ENCODE measurements around the gene ZNF544.

Gene ZNF544

DNA sequence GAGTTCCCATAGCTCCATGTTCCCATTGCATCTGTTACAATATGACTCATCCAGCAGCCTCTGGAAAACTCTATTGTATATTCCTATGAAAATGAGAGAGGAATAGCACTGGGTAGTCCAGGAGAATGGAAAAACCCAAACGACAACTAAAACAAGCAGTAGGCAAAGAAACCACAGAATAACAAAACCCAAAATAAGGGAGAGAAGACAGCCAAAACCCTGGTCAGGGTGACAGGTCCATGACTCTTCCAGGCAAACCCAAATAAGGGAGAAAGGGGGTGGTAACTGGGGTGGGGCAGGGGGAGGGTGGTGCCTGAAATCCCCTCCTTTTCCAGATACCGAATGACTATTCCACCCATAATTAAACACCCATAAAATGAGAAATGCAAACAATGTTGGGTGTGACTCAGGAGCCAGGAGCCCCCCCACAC, 46.1 kb downstream of the ZNF544 start:
- TF ChIP-seq, protein P1, sequence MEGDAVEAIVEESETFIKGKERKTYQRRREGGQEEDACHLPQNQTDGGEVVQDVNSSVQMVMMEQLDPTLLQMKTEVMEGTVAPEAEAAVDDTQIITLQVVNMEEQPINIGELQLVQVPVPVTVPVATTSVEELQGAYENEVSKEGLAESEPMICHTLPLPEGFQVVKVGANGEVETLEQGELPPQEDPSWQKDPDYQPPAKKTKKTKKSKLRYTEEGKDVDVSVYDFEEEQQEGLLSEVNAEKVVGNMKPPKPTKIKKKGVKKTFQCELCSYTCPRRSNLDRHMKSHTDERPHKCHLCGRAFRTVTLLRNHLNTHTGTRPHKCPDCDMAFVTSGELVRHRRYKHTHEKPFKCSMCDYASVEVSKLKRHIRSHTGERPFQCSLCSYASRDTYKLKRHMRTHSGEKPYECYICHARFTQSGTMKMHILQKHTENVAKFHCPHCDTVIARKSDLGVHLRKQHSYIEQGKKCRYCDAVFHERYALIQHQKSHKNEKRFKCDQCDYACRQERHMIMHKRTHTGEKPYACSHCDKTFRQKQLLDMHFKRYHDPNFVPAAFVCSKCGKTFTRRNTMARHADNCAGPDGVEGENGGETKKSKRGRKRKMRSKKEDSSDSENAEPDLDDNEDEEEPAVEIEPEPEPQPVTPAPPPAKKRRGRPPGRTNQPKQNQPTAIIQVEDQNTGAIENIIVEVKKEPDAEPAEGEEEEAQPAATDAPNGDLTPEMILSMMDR (conservative IDR thresholded peaks at IDR 0.05; ENCODE audit: low read depth, low read length): no peak
- DNase-seq (ENCODE audit: low read depth): no peak
- no peak overlapping the region for H3K4me3 ChIP-seq (ENCODE audit: low read length)

DNA sequence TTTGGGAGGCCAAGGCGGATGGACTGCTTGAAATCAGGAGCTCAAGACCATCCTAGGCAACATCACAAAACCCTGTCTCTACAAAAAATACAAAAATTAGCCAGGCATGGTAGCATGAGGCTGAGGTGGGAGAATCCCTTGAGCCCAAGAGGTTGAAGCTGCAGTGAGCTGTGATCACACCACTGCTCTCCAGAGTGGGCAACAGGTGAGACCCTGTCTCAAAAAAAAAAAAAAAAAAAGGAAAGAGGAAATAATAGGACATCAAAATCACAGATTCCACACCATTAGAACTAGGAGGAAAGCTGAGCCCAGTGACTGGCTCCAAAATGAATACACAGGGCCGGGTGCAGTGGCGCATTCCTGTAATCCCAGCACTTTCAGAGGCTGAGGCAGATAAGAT, 46.9 kb downstream of the ZNF544 start:
- no peak for DNase-seq (ENCODE audit: low read depth)
- TF ChIP-seq, protein P1 (conservative IDR thresholded peaks at IDR 0.05; ENCODE audit: low read depth, low read length): no peak
- H3K4me3 ChIP-seq (ENCODE audit: low read length): no peak overlapping the region

- H3K4me3 ChIP-seq (ENCODE audit: low read length): no peak overlapping the region
- no peak for DNase-seq (ENCODE audit: low read depth)
These were observed 48.5 kb downstream of the ZNF544 start for GRCh38 chr19:58277197-58277596.

GRCh38 chr19:58277748-58278540, 49.2 kb downstream of the ZNF544 start:
- DNase-seq (ENCODE audit: low read depth): no peak
- peak overlapping the region; percentile 91 for H3K4me3 ChIP-seq (ENCODE audit: low read length)
- TF ChIP-seq, protein P1 (conservative IDR thresholded peaks at IDR 0.05; ENCODE audit: low read depth, low read length): no peak

More at GRCh38 chr19:58277197-58277596, 48.5 kb downstream of the ZNF544 start:
- TF ChIP-seq, protein P1 (conservative IDR thresholded peaks at IDR 0.05; ENCODE audit: low read depth, low read length): no peak

GRCh38 chr19:58278541-58279041, 49.9 kb downstream of the ZNF544 start, which contains the start of gene ZNF8:
Gene ZNF8, plus strand, starts transcription at chr19:58278955. Its CDS starts 127 bp downstream, at chr19:58279082.
- DNase-seq (ENCODE audit: low read depth): peak; percentile 95
- H3K4me3 ChIP-seq (ENCODE audit: low read length): peak within 1 kb of the TSS; percentile 91
- TF ChIP-seq, protein P1 (conservative IDR thresholded peaks at IDR 0.05; ENCODE audit: low read depth, low read length): no peak

GRCh38 chr19:58279042-58279924, 50.6 kb downstream of the ZNF544 start:
- DNase-seq (ENCODE audit: low read depth): peak; percentile 13
- TF ChIP-seq, protein P1 (conservative IDR thresholded peaks at IDR 0.05; ENCODE audit: low read depth, low read length): no peak
- H3K4me3 ChIP-seq (ENCODE audit: low read length): peak overlapping the region; percentile 91

Data from retinal pigment epithelial cell (primary cell).